NAMALWA (cell line): ENCODE results near the gene XPO6.

Source experiments
- DNase-seq: peaks from one replicate; pipeline ENCODE4 v3.0.0-alpha.2; 2015; ENCODE audit warnings: low spot score

Gene XPO6

DNA sequence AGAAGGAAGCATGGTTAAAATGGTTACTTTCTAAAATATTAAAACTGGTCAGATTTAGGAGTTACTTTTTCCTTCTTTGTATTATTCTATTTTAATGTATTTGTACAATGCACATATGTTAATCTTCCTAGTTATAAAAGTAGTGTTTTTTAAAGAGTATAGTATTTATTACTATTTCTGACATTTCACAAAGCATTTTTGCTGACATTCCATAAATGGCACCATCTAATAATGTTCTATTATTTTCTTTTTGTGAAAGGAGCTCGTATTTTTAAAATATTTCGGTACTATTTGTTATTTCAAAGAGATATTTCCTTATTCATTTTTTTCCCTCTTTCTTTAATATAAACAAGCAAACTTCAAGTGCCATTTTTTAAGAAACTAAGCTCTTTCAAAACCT, 100.8 kb downstream of the XPO6 start:
- DNase-seq, result no peak

DNA sequence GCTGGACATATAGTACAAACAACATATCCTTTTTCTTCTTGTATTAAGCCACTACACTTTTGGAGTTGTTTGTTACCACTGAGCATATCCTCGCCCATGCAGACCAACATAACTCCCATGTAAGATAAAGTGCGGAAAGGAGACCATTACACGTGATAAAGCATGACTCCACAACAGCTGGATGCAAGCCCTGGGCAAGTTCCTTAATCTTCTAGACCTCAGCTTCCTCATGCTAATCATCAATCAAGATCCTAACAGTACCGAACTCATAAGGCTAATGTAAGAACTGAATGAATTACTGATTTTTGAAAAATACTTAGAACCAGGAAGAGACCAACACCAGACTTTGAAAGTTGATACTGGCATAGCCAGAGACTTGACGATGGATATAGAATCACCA, 101.3 kb downstream of the XPO6 start:
- DNase-seq, result no peak

DNA sequence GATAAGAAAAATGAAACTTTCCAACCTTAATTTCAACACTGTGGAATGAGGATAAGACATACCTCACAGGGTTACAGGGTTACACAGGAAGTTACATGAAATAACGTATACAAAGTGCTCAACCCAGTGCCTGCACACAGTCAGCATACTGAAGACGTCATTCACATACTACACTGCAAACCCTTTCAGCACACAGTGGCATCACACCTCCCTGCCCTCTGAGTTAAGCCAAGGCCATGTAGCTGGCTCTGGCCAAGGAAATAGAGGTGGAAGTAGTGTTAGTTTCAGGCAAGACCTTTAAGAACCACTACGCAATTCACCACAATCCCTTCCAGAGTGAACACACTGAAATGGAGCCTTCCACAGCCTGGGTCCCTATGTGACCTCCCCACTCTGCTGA, 101.7 kb downstream of the XPO6 start:
- DNase-seq, result no peak

DNA sequence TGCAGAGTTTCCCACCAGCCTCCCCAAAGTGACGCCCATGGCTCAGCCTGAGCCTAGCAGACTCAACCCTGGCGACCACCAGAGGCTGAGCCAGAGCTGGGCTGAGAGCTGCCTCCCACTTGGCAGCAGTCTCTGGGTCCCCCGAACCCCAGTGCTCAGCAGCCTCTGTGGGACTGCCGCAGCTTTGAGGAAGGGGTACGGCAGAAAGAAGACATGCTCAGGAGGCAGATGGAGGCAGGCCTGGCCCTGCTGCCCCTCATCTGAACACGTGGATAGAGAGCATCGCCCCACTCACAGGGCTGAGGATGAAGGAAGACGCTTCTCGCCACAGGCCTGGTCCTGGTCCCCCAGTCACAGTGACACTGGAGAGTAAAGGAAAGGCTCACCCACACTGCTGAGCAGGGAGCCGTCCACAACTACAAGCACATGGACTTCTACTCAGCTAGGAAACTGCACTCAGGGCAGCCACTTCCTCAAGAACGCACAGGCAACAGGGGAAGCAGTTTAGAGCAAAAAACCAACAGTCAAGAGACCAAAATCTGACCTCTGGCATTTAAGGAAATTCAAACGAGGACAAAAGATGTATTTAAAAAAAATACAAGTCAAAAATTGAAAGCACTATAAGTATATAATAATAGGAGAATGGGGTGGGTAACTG, 103.0 kb downstream of the XPO6 start:
- no peak for DNase-seq

DNA sequence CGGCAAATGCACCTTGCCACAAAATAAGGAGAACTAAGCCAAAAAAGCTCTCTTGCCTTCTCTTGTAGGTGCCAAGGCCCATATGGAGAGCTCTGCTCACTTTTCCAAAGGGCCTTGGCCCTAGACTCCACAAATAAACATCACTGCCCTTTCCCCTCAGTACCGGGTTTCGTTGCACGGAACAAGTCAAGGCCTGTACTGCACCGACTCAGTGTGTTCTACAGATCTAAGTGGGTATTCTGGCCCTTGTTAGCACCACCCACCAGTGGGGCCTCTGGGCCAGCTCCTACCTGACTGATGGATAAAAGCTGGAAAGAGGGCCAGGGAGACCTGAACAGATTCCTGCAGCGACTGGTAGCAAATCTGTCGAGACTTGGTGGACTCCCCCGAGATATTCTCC, 104.5 kb downstream of the XPO6 start:
- DNase-seq, result no peak

DNA sequence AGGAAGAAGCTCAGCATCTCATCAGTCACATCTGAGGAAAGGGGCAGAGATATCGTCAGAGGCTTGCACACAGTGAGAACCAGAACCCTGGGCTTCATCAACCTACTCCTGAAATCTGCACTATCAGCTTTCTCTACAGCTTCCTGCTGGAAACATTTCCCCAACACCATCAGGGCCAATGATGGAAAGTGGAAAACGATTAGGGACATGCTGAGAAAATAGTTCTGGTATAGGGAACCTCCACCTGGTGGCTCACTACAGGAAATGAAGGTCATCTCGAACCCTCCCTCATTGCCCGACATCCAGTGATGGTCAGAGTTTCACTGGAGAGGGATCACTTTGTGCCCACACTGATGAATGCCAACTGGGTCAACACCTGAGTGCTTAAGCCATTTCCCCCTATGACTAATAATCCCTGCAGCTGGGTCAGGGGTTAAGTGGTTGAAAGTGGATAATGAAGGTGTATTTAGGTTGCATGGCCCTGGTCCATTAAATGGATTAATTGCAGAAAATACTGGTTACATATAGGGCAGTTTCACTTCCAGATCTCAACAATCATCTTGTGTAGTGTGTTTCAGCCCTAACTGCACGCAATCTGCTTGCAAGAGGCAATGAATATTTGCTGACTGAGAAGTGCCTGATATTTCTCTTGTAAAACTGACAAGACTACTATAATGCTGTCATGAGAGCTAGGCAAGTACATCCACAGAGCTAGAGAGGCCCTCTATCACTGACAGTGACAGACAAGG, 105.1 kb downstream of the XPO6 start:
- no peak for DNase-seq

DNA sequence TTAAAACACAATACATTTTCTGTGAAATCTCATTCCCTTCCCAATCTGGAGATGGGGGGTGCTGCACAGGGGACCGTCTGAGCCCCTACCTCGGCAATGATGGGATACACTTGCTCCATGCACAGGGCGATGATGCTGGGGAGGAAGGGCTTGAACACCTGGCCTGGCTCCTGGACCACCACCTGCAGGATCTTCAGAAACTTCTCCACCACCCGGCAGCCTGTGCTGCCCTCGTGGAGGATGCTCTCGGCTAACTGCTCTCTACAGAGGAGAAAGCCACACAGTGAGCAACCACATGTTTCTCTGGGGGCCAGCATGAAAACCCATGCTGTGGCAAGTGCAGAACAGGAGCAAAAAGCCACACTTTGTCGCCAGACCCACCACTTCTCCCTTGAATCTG, 105.8 kb downstream of the XPO6 start:
- DNase-seq, result no peak

DNA sequence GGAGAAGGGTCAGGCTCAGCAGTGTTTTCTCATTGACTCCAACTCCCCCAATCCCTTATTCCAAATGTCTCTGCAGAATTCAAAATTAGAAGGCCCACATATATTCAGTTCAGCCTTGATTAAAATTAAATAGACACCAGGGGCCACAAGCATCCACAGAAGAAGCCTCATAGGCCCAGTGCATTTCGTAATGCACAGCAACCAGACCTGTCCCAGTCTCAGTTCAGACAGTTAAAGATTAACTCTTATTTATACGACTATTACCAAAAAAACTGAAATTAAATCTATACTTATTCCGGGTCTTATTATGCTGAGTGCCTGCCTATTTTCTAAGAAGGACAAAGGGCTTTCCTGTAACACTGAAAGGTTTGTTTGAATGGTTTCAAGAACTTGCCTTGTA, 106.5 kb downstream of the XPO6 start:
- no peak for DNase-seq

DNA sequence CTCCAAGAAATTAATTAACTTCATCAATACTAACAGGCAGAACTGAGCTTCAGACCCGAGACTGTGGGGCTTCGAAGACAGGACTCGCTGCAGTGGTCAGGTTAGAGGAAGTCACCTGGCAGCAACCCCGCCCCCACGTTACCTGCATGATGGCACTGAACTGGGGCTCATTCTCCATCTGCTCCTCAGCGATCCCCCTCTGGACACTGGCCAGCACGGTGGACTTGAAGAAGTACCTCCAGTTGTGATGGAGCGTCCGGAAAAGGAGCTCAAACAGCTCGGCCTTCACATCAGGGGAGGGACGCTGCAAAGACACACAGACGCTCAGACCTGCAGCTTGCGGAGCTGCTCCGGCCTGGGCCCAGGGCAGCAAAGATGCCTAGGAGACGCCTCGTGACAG, 107.4 kb downstream of the XPO6 start:
- no peak for DNase-seq

DNA sequence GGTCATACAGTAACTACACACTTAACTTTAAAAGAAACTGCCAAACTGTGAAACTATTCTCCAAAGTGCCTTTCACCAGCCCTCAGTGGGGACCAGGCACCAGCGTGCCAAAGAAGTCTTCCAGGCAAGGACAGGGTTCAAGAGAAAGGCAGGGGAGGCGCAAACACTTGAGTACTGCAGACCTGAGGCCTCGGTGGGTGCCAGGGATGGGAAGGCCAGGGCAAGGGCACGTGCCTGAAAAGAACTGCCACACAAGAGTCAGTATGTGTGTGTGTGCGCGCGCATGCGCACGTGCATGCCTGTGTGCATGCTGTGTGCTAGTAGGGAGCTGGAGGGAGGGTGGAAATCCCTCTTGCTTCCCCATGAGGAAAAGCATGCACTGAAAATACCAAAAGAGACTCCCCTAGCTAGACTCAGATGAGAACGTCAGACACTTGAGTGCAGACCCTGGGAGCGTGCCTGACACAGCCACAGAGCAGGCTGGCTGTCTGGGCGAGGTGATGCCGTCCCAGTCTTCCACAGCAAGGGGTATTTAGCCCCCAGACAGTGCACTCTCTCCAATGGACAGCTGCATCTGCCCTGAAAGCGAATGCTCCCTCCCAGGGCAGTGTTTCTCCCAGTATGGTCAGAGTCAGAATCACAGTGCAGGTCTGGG, 108.1 kb downstream of the XPO6 start:
- DNase-seq, result no peak

DNA sequence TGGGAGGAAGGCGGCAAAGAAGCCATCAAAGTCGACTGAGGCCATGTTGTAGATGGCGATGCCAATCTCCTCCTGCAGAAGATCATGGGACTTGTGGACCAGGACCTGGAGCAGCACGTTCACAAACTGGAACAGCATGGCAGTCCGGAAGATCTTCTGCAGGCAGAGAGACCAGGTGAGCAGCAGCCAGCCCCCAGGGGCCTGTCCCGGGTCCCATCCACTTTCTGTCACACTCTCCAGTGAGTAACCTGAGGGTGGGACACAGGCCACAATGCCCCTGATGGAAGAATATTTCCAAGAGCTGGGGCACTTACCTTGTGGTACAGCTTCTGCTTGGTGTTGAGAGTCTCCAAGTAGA, 110.3 kb downstream of the XPO6 start:
- DNase-seq, result no peak

DNA sequence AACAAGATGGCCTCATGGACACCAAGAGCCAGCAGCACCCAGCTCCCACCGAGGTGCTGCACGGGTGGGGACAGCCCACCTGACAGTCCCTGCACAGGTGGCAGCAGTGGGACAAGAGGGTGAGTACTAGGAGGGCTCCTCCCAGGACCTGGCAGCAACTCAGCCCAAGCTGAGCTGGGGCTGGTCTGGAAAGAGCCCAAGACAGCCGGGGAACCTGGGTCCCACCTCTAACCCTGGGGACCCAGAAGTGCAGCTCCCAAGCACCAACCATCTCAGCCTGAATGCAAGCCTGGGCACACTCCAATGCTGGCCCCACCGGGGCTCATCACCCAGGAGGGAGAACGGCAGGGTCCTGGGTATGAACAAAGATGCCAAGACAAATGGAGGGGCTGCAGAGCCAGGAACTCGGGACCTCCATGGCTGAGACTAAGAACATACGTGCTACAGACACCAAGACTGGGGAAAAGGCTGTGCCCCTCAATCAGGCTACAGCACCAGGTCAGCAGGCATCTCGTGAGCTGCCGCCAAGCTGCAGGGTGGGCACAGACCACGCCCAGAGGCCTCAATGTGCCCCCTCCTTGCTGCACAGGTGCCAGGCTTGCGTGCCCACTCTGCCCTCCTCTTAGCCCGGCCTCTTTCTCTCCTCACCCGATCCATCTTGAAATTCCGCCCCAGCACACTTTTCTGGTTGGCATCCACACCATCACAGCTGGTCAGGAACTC, 110.8 kb downstream of the XPO6 start:
- DNase-seq, result no peak

DNA sequence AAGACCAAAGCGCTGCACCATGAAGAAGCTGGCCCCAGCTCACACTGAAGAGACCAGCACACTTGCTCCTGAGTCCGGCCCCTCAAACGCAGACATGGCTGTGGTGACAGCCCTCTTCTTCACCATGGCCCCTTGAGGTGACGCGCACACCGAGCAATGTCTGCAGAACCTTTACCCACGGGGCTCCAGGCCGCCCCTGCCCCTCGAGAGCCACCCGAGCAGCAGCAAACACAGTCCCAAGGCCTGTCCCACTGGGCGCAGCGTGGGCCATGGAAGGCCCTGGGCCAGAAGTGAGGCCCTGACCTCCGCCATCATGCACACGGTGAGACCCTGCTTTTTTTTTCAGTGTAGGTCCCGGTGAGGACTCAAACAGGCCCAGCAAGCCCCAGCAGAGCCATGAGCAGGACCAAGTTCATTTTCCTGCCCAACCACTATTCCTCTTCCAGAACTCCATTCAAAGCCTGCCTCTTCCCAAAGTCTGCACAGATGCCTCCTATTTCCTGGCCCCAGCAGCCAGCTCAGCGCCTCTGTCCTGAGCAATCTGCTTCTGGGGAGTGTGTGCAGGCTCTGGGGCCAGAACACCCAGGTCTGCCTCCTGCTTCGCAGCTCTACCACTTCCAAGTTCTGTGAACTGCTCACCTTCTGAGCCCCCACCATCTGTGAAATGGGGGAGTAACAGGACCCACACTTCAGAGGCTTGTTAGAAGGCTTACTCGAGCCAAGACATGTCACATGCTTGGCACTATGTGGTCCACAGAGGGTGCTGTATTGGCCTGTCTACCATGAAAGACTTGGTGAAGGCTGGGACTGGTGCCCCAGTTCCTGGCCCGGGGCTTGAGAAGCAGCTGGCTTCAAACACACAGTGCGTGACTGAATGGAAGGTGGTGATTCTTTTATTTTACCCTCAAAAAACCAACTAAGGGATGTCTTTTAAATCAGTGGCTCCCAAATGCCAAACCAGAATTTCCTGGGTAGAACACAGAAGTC, 112.5 kb downstream of the XPO6 start:
- no peak for DNase-seq

DNA sequence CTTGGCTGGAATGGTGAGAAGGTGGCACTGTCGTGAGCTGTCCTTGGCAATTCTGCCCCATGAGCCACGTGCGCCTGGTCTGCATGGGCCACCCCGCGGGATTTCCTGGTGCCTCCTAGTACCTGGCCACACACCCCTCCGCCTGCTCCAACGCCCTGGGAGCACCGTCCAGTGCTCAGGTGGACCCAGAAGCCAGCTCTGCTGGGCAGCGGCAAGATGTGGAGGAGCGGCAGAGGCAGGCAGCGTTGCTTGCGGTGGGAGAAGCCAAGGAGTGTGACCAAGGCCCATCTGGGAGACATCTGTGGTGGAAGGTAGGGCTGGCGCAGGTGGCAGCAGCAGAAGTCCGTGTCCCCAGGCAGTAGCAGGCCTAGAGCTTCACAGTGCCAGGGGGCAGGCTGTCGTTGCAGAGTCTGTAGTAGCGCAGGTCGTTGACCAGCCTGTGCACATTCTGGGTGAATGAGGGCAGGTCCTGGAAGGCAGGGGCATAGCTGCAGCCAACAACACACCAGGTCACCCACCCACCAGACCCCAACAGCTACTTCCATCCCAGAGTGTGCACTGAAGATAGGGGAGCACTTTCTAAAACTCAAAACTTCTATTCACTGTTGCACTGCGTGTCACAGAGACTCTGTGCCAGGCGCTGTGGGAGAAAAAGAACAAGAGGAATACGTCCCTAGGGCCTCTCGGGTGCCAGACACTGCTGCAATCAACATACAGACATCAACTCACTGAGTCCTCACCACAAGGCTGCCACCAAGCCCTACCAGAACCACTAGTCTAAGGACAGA, 113.4 kb downstream of the XPO6 start:
- no peak for DNase-seq

DNA sequence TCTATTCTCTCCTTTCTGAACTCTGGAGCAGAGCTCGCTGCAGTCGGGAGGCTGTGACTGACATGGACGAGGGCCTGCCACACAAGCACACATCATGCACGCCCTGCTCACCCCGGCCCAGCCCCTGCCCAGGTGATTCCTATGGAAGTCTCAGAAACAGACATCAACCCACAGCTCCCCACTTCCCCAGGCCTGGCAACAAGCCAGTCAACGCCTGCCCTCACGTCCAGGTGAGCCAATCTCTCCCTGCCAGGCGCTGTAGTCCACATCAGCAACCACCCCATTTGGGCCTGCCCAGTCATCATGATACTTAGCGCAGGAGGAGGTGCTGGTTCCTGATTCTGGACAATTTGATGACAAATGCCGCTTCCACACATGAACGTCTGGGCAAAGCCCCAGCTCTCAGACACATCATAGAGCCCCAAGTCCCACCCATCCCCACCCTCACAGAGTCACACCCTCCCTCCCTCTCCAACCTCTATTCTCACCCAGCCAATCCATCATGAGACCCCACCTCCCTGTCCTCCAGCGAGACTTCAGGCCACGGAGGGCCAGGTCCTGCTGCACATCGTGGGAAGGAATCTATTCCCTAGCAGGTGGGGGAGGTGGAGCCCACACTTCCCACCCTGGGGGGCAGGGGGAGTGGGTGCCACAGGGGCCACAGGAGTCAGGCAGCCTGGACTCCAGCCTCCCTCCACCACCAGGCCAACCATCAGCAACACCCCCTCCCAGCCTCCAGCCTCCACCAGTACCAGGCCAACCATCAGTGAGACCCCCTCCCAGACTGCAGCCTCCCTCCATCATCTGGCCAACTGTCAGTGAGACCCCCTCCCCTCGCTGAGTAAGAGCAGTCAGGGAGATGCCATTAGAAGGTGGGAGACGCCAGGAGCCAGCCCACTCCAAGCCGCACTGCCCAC, 114.5 kb downstream of the XPO6 start:
- no peak for DNase-seq

DNA sequence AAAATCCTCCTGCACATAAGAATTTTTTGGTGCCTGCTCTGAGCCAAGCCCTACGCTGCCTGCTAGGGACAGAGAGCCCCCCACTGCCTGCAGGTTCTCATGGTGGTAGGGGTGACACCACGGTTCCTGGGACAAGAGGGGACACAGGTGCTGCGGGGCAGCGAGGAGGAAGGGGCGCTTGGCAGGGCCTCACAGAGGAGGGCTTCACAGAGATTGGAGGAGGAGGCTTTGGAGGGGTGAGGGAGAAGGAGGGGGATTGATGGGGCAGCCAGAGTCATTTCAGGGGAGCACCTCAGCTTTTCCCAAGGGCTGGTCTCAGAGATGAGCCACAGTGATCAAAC, 118.4 kb downstream of the XPO6 start:
- no peak for DNase-seq

DNA sequence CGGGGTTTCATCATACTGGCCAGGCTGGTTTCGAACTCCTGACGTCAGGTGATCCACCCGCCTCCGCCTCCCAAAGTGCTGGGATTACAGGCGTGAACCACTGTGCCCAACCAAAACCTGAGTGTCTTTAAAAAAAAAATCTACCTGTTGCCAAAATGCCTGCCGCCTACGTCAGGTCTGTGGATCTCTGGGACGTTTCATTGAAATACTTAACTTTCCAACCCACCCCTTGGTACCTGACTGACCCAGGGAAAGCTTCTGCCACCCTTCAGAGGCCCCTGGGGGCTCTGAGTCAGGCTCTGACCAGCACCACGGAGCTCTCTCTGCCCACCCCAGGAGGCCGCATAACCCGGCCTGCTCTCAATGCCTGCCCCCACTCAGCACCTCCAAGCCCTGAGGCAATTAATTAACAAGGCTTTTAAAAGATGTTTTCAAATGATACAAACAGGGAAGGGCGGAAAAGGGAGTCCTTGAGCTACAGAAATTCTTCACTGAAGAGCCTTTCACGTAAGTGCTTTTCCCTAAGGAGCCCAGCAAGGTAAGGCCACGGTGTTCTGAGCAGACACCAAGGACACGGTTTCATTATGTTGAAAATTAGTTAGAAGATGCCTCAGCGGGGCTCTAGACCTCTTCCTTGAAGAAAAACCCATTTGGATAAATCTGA, 118.9 kb downstream of the XPO6 start:
- DNase-seq, result no peak

DNA sequence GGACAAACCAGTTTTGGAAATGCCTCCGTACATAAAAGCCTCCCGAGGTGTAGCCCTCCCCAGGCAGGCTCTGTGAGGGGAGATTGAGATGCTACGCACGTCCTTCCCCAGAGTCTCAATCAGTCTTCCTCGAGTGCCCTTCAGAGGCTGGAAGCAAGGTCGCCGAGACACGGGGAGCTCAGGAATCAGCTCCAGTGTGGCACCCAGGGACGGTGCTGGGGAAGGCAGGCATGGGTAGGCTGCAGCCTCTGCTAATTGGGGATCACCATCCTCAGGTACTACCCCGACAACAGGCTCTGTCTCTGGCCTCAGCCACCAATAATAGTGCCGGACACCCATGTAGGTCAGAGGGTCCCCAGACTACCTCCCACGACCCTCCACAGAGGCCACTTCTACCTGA, 120.1 kb downstream of the XPO6 start:
- no peak for DNase-seq

DNA sequence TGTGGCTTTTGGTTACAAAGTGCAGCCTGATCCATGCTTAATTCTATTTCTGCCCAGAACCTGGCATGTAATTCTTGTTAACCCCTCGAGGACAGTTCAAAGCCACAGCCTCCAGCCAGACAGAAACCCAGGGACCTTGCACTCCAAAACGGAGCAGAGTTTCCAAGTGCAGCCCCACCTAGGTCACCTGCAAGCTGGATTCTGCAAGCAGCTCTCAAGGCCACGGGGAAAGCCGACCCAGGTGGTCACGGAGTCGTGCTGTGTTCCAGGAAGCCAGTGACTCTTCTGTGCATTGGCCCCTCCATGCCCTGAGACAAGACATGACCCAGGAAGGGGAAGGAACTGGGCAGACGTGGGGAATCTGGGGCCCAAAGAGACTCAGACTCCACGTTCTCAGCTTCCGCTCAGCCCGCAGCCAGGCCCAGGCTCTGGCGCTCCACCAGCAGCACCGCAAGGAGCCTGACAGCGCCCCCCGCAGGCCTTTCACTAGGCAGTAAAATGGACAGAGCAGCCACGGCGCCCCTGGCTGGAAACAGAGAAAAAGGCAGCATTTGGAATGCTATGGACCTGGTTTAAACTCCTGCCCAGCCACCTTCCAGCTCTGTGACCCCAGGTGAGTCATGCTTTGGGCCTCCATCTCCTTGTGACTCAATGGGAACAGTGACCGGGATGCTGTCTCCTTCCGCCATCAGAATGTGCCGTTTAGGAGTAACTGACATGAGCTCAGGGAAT, 121.0 kb downstream of the XPO6 start:
- no peak for DNase-seq
